Liver (tissue), 9 donors: ENCODE measurements around the gene IGFL1. TPM values are rescaled to one million over a fixed set of nuclear protein-coding genes. Genes with fewer than 3 reads are reported as not detected.
"Not testable (repeated sequence)": the region's sequence is repeated elsewhere in the genome, so short reads cannot be mapped to it uniquely, and the experiment has no call there.

Experiments
- DNase-seq: peaks from one replicate; pipeline ENCODE4 v3.0.0-alpha.2; 2017; ENCODE audit warnings: low spot score
- H3K27ac ChIP-seq, 2 donors: one replicate each; pipeline ENCODE4 v1.7.0; 2013; ENCODE audit warnings: inconsistent platforms in 2 of 2, low read length in 2 of 2, control low read depth in 1 of 2, low read depth in 1 of 2, mild to moderate bottlenecking in 1 of 2
- H3K27me3 ChIP-seq, 4 donors: one replicate each; pipeline versions ENCODE4 v1.6.1 to v1.7.0; 2013; ENCODE audit warnings: low read length in 3 of 4, inconsistent platforms in 1 of 4, mild to moderate bottlenecking in 1 of 4, moderate library complexity in 1 of 4; ENCODE audit not compliant: control insufficient read depth in 4 of 4, insufficient read depth in 4 of 4
- H3K36me3 ChIP-seq, 4 donors: one replicate each; pipeline versions ENCODE4 v1.6.1 to v1.7.0; 2013; ENCODE audit warnings: low read length in 3 of 4, mild to moderate bottlenecking in 3 of 4, low read depth in 1 of 4, moderate library complexity in 1 of 4; ENCODE audit not compliant: control insufficient read depth in 4 of 4, insufficient read depth in 3 of 4
- H3K4me1 ChIP-seq, 4 donors: one replicate each; pipeline versions ENCODE4 v1.6.1 to v1.7.0; 2013; ENCODE audit warnings: low read length in 3 of 4, mild to moderate bottlenecking in 3 of 4, moderate library complexity in 1 of 4; ENCODE audit not compliant: control insufficient read depth in 4 of 4, insufficient read depth in 4 of 4
- H3K4me3 ChIP-seq, 3 donors: one replicate each; pipeline versions ENCODE4 v1.6.1 to v1.7.0; 2013; ENCODE audit warnings: low read length in 3 of 3, control low read depth in 1 of 3, low read depth in 1 of 3, mild to moderate bottlenecking in 1 of 3
- H3K9ac ChIP-seq, 2 donors: one replicate each; pipeline ENCODE4 v1.7.0; 2013; ENCODE audit warnings: low read length in 2 of 2, mild to moderate bottlenecking in 2 of 2, moderate library complexity in 2 of 2, control low read depth in 1 of 2, low read depth in 1 of 2
- H3K9me3 ChIP-seq, 4 donors: one replicate each; pipeline versions ENCODE4 v1.6.1 to v1.7.0; 2013; ENCODE audit warnings: low read length in 3 of 4; ENCODE audit not compliant: control insufficient read depth in 4 of 4
- EGR1 ChIP-seq, 2 donors: IDR thresholded peaks; 2 replicates each; pipeline ENCODE4 v1.6.1; 2016 to 2018; ENCODE audit warnings: antibody characterized with exemption in 2 of 2, low read depth in 2 of 2
- FOXA1 ChIP-seq: IDR thresholded peaks from 2 replicates; pipeline ENCODE4 v1.6.1; 2016; ENCODE audit warnings: antibody characterized with exemption
- FOXA2 ChIP-seq: IDR thresholded peaks from 2 replicates; pipeline ENCODE4 v1.6.1; 2016; ENCODE audit warnings: antibody characterized with exemption
- GABPA ChIP-seq, 2 donors: IDR thresholded peaks in 1 of 2; conservative IDR thresholded peaks in 1 of 2; 2 replicates each; pipeline ENCODE4 v1.6.1; 2016; ENCODE audit warnings: antibody characterized with exemption in 2 of 2, mild to moderate bottlenecking in 1 of 2, moderate library complexity in 1 of 2
- HNF4A ChIP-seq, 2 donors: conservative IDR thresholded peaks; 2 replicates each; pipeline ENCODE4 v1.6.1; 2016; ENCODE audit warnings: antibody characterized with exemption in 2 of 2, mild to moderate bottlenecking in 2 of 2
- JUND ChIP-seq, 2 donors: IDR thresholded peaks; 2 replicates each; pipeline ENCODE4 v1.6.1; 2016; ENCODE audit warnings: antibody characterized with exemption in 2 of 2
- MAX ChIP-seq: IDR thresholded peaks from 2 replicates; pipeline ENCODE4 v1.6.1; 2016; ENCODE audit warnings: antibody characterized with exemption
- RAD21 ChIP-seq, 2 donors: IDR thresholded peaks; 2 replicates each; pipeline ENCODE4 v1.6.1; 2016; ENCODE audit warnings: antibody characterized with exemption in 2 of 2, mild to moderate bottlenecking in 2 of 2
- REST ChIP-seq: IDR thresholded peaks from 2 replicates; pipeline ENCODE4 v1.6.1; 2016; ENCODE audit warnings: antibody characterized with exemption, mild to moderate bottlenecking
- RXRA ChIP-seq, 2 donors: IDR thresholded peaks; 2 replicates each; pipeline ENCODE4 v1.6.1; 2017 to 2018; ENCODE audit warnings: antibody characterized with exemption in 2 of 2, mild to moderate bottlenecking in 1 of 2
- SP1 ChIP-seq: IDR thresholded peaks from 2 replicates; pipeline ENCODE4 v1.6.1; 2018; ENCODE audit warnings: antibody characterized with exemption, mild to moderate bottlenecking
- TAF1 ChIP-seq: conservative IDR thresholded peaks from 2 replicates; pipeline ENCODE4 v1.6.1; 2016; ENCODE audit warnings: antibody characterized with exemption, mild to moderate bottlenecking
- YY1 ChIP-seq: IDR thresholded peaks from 2 replicates; pipeline ENCODE4 v1.6.1; 2016; ENCODE audit warnings: antibody characterized with exemption, mild to moderate bottlenecking
- ZBTB33 ChIP-seq: IDR thresholded peaks from 2 replicates; pipeline ENCODE4 v1.6.1; 2016; ENCODE audit warnings: antibody characterized with exemption
- WGBS: extraction: QIAGEN DNeasy Blood & Tissue Kit; methylation state at CpG from one replicate; pipeline ENCODE4 v1.1.7; 2013; 5-methylcytosine and 5-hydroxymethylcytosine counted together
- polyA plus RNA-seq, 2 donors: library from polyadenylated mRNA; stranded (reverse) in 1 of 2; unstranded in 1 of 2; fragments of 200-250 nt in 1 of 2; fragments of >200 nt in 1 of 2; fragmentation: Nextera tagmentation in 1 of 2; extraction: Ambion mirVana in 1 of 2; gene quantifications; one replicate each; pipeline versions ENCODE4 v1.2.1 to v1.2.3, GENCODE V29; 2013 to 2015
- total RNA-seq, 2 donors: library from RNA; depleted of rRNA; stranded (reverse); fragments of >200 nt; gene quantifications; one replicate each; pipeline ENCODE4 v1.2.3, GENCODE V29; 2014
- TF ChIP-seq, protein P1 (sequence below): fragments of 150-350 bp; IDR thresholded peaks from 2 replicates; pipeline ENCODE4 v1.5.1; 2017; ENCODE audit warnings: improper control_type of control experiment, low read depth, low read length; ENCODE audit not compliant: missing input control
- TF ChIP-seq, protein P2 (sequence below): IDR thresholded peaks from 2 replicates; pipeline ENCODE4 v1.6.1; 2016; ENCODE audit warnings: antibody characterized with exemption
- donor health status: healthy.
- donor health status: healthy.
- donor health status: healthy.
- donor health status: healthy.
- donor health status: healthy.

The IGFL1 gene
- total and polyA plus RNA-seq, 4 donors = not detected

GRCh38 chr19:46271481-46272197, 42.1 kb downstream of the IGFL1 start:
- Histone ChIP-seq H3K9ac (no peak overlapping the region), H3K36me3 (no peaks in the 10 kb centered on the region), H3K4me1 (no peaks in the 10 kb centered on the region), H3K27ac (no peak overlapping the region), H3K9me3 (no peaks in the 10 kb centered on the region), H3K4me3 (no peak overlapping the region), H3K27me3 (peaks cover 0 to 3% (median 0%) of the 10 kb centered on the region in 4 donors)
- 49% methylated on average over 8 of the region's 8 CpGs for WGBS
- no peak for DNase-seq
- no peak for TF ChIP-seq YY1
- no peak for TF ChIP-seq FOXA1
- TF ChIP-seq REST = no peak

DNA sequence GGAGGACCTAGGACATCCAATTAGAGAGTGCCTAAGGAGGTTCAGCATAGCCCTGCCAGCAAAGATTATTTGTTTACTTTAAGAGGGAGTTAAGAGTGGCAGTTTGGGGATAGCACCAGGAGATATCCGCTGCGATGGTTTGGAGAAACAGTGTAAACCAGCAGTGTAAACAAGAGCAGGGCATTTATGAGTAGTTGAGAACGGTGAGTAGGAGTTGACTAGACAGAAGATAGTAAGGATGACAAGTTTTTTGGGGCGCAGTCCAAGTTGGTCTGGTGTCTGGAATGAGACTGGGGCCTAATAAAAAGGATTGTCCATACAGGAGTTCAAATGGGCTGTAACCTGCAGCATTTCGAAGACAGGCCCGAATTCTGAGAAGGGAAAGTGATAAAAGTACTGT, 44.4 kb downstream of the IGFL1 start:
- WGBS = 85% methylated on average over 6 of the region's 6 CpGs
- not testable (repeated sequence) for DNase-seq, H3K4me3 ChIP-seq, H3K36me3 ChIP-seq, H3K27ac ChIP-seq, H3K27me3 ChIP-seq, H3K4me1 ChIP-seq, H3K9ac ChIP-seq, H3K9me3 ChIP-seq

DNA sequence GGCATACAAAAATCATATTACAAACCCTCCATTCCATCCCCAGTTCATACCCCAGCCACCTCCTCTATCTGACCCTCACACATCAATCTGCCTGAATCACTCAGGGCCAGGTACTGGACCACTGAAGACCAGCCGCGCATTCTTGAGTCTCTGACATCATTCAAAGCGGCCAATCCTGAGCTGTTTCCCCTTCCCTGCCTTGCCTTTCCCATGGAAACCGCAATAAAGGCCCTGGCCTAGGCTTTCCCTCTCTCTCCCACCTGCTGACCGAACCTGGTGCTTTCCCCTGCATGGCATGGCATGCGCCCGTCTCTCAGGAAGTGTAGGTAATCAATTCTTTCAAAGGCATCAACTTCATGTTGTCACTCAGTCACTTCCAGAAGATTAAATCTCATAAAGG, 49.6 kb downstream of the IGFL1 start:
- no peak for DNase-seq
- no peak overlapping the region for H3K4me3 ChIP-seq
- no peak overlapping the region for H3K9ac ChIP-seq
- H3K36me3 ChIP-seq = no peaks in the 10 kb centered on the region
- no peaks in the 10 kb centered on the region for H3K4me1 ChIP-seq
- no peaks in the 10 kb centered on the region for H3K27me3 ChIP-seq
- no peak overlapping the region for H3K27ac ChIP-seq
- H3K9me3 ChIP-seq = no peaks in the 10 kb centered on the region
- 76% methylated on average over 7 of the region's 7 CpGs for WGBS
- TF ChIP-seq JUND (IDR thresholded peaks at IDR 0.05) (no peak), TAF1 (no peak), RXRA (IDR thresholded peaks at IDR 0.05) (no peak), YY1 (no peak), RAD21 (IDR thresholded peaks at IDR 0.05) (no peak), ZBTB33 (no peak), FOXA2 (no peak), SP1 (no peak), MAX (no peak), REST (no peak), GABPA (IDR thresholded peaks at IDR 0.05 in 1 of 2, conservative IDR thresholded peaks at IDR 0.05 in 1 of 2) (no peak), HNF4A (conservative IDR thresholded peaks at IDR 0.05) (no peak), FOXA1 (no peak), EGR1 (IDR thresholded peaks at IDR 0.05; ENCODE audit: low read depth in 2 of 2) (no peak)
- TF ChIP-seq, protein P1, sequence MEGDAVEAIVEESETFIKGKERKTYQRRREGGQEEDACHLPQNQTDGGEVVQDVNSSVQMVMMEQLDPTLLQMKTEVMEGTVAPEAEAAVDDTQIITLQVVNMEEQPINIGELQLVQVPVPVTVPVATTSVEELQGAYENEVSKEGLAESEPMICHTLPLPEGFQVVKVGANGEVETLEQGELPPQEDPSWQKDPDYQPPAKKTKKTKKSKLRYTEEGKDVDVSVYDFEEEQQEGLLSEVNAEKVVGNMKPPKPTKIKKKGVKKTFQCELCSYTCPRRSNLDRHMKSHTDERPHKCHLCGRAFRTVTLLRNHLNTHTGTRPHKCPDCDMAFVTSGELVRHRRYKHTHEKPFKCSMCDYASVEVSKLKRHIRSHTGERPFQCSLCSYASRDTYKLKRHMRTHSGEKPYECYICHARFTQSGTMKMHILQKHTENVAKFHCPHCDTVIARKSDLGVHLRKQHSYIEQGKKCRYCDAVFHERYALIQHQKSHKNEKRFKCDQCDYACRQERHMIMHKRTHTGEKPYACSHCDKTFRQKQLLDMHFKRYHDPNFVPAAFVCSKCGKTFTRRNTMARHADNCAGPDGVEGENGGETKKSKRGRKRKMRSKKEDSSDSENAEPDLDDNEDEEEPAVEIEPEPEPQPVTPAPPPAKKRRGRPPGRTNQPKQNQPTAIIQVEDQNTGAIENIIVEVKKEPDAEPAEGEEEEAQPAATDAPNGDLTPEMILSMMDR = no peak
- TF ChIP-seq, protein P2, sequence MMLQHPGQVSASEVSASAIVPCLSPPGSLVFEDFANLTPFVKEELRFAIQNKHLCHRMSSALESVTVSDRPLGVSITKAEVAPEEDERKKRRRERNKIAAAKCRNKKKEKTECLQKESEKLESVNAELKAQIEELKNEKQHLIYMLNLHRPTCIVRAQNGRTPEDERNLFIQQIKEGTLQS = no peak
